ENCODE data around the gene STRADA.
"Not testable (repeated sequence)": the region's sequence is repeated elsewhere in the genome, so short reads cannot be mapped to it uniquely, and the experiment has no call there.

Gene STRADA

GRCh38 chr17:63758428-63758827 lies 16.8 kb upstream of the STRADA start:
- DNase-seq (ENCODE audit: low read depth in 2 of 2): no peak

- DNase-seq (ENCODE audit: low read depth in 2 of 2): no peak
These were observed 12.4 kb upstream of the STRADA start for GRCh38 chr17:63754046-63754445.

- DNase-seq (ENCODE audit: low read depth in 2 of 2): no peak
These were observed 11.6 kb upstream of the STRADA start for GRCh38 chr17:63753215-63753614.

- no peak for DNase-seq (ENCODE audit: low read depth in 2 of 2)
These were observed 11.1 kb upstream of the STRADA start for GRCh38 chr17:63752707-63753106.

GRCh38 chr17:63751806-63752205 lies 10.2 kb upstream of the STRADA start:
- DNase-seq (ENCODE audit: low read depth in 2 of 2): no peak

- no peak for DNase-seq (ENCODE audit: low read depth in 2 of 2)
These were observed 524 bp downstream of the STRADA start for GRCh38 chr17:63741143-63741407.

- no peak for DNase-seq (ENCODE audit: low read depth in 2 of 2)
These were observed 996 bp downstream of the STRADA start for GRCh38 chr17:63740464-63741142.

- no peak for DNase-seq (ENCODE audit: low read depth in 2 of 2)
These were observed 5.9 kb downstream of the STRADA start for GRCh38 chr17:63735691-63736090.

- no peak for DNase-seq (ENCODE audit: low read depth in 2 of 2)
These were observed 19.2 kb downstream of the STRADA start for GRCh38 chr17:63722403-63722802.

GRCh38 chr17:63720194-63720593 lies 21.4 kb downstream of the STRADA start:
- not testable (repeated sequence) for DNase-seq (ENCODE audit: low read depth in 2 of 2)

GRCh38 chr17:63718988-63719387 lies 22.6 kb downstream of the STRADA start:
- no peak for DNase-seq (ENCODE audit: low read depth in 2 of 2)

GRCh38 chr17:63716426-63716825 lies 25.2 kb downstream of the STRADA start:
- DNase-seq (ENCODE audit: low read depth in 2 of 2): no peak

- DNase-seq (ENCODE audit: low read depth in 2 of 2): no peak
These were observed 26.9 kb downstream of the STRADA start for GRCh38 chr17:63714550-63715277.

GRCh38 chr17:63709110-63709509 lies 32.5 kb downstream of the STRADA start:
- no peak for DNase-seq (ENCODE audit: low read depth in 2 of 2)

GRCh38 chr17:63707151-63707550 lies 34.4 kb downstream of the STRADA start:
- DNase-seq (ENCODE audit: low read depth in 2 of 2): no peak

GRCh38 chr17:63706336-63707082 lies 35.1 kb downstream of the STRADA start:
- no peak for DNase-seq (ENCODE audit: low read depth in 2 of 2)

GRCh38 chr17:63705657-63706056 lies 35.9 kb downstream of the STRADA start:
- no peak for DNase-seq (ENCODE audit: low read depth in 2 of 2)

GRCh38 chr17:63704836-63705235 lies 36.8 kb downstream of the STRADA start:
- no peak for DNase-seq (ENCODE audit: low read depth in 2 of 2)

GRCh38 chr17:63704259-63704576 lies 37.4 kb downstream of the STRADA start:
- no peak for DNase-seq (ENCODE audit: low read depth in 2 of 2)

GRCh38 chr17:63703556-63704258 lies 37.9 kb downstream of the STRADA start:
- DNase-seq (ENCODE audit: low read depth in 2 of 2): no peak

- no peak for DNase-seq (ENCODE audit: low read depth in 2 of 2)
These were observed 38.6 kb downstream of the STRADA start for GRCh38 chr17:63703029-63703428.

- DNase-seq (ENCODE audit: low read depth in 2 of 2): no peak
These were observed 38.9 kb downstream of the STRADA start for GRCh38 chr17:63702721-63703015.
